ENCODE results near the gene KIRREL1. TPM values are rescaled to one million over a fixed set of nuclear protein-coding genes. Genes with fewer than 3 reads are reported as not detected.

KIRREL1 gene
- total RNA-seq, 1 donor from 2014 or later, result 195 TPM

DNA sequence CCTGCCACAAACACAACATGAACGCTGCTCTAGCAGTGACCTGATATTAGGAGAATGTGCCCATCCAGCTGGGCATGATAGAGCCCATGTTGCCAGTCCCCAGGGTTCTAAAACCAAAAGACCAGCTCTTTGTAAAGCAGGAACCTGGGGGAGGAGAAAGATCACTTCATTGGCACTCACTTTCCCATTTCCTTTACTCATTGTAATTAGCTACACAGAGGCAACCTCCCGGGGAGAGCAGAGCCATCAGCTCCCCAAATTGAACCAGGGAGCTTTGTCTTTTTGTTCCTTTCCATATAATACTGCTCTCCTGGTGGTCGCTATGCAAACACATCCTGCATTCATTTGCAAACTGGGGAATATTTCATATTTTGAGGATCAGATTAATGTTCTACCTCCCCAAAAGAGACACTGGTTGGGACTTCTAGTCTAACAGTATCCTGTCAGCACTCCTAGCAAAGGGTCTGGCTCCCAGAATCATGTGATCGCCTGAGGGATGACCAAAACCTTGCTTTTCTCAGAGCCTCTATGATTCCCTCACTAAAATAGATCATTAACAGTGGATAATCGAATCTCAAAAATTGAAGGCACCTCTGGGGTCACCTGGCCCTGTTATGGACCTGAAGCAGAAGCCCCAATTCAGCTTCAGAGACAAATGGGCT is 110.5 kb downstream of the KIRREL1 start:
- no peak overlapping the region for H3K27ac Mint-ChIP-seq (ENCODE audit: unreplicated experiment)
- H4K20me1 ChIP-seq (ENCODE audit: insufficient read depth, low read length), result peaks cover 6% of the 10 kb centered on the region
- H3K4me1 Mint-ChIP-seq (ENCODE audit: low read depth, unreplicated experiment), result peaks cover 30% of the 10 kb centered on the region
- no peak overlapping the region for H3K4me3 ChIP-seq (ENCODE audit: insufficient read depth, low read depth, low read length)
- H3K27ac ChIP-seq (ENCODE audit: low read depth, low read length), result no peak overlapping the region
- H3K27me3 Mint-ChIP-seq (ENCODE audit: low read depth, unreplicated experiment), result no peaks in the 10 kb centered on the region
- no peak overlapping the region for H3K4me2 ChIP-seq (ENCODE audit: low read length)
- H3K36me3 Mint-ChIP-seq (ENCODE audit: low read depth, unreplicated experiment), result peaks cover 3% of the 10 kb centered on the region
- peaks cover 10% of the 10 kb centered on the region for H3K4me1 ChIP-seq (ENCODE audit: insufficient read depth, low read length)
- H3K27me3 ChIP-seq (ENCODE audit: insufficient read depth, low read length), result peaks cover 13% of the 10 kb centered on the region
- no peaks in the 10 kb centered on the region for H3K36me3 ChIP-seq (ENCODE audit: insufficient read depth, low read length)
- DNase-seq (ENCODE audit: low read depth) (no peak), FAIRE-seq (no peak)
- H3K79me2 ChIP-seq (ENCODE audit: insufficient read depth, low read length), result no peaks in the 10 kb centered on the region
- no peak overlapping the region for H2AFZ ChIP-seq (ENCODE audit: low read depth, low read length)
- TF ChIP-seq EZH2 (IDR thresholded peaks at IDR 0.05; ENCODE audit: insufficient read depth, low read length), result no peak
- no peak overlapping the region for H3K4me3 Mint-ChIP-seq (ENCODE audit: unreplicated experiment)
- no peak overlapping the region for H3K9ac ChIP-seq (ENCODE audit: low read length)
- no peaks in the 10 kb centered on the region for H3K9me3 ChIP-seq (ENCODE audit: insufficient read depth, low read depth, low read length)
- H3K9me3 Mint-ChIP-seq (ENCODE audit: unreplicated experiment), result no peaks in the 10 kb centered on the region

GRCh38 chr1:158104891-158105290 is 111.4 kb downstream of the KIRREL1 start:
- no peaks in the 10 kb centered on the region for H3K36me3 ChIP-seq (ENCODE audit: insufficient read depth, low read length)
- no peak overlapping the region for H3K4me2 ChIP-seq (ENCODE audit: low read length)
- no peak overlapping the region for H3K4me3 ChIP-seq (ENCODE audit: insufficient read depth, low read depth, low read length)
- H3K9ac ChIP-seq (ENCODE audit: low read length), result no peak overlapping the region
- H3K27ac ChIP-seq (ENCODE audit: low read depth, low read length), result no peak overlapping the region
- Mint-ChIP-seq H3K4me3 (ENCODE audit: unreplicated experiment) (no peak overlapping the region), H3K9me3 (ENCODE audit: unreplicated experiment) (no peaks in the 10 kb centered on the region), H3K36me3 (ENCODE audit: low read depth, unreplicated experiment) (peaks cover 3% of the 10 kb centered on the region), H3K4me1 (ENCODE audit: low read depth, unreplicated experiment) (peaks cover 25% of the 10 kb centered on the region), H3K27me3 (ENCODE audit: low read depth, unreplicated experiment) (no peaks in the 10 kb centered on the region), H3K27ac (ENCODE audit: unreplicated experiment) (no peak overlapping the region)
- no peak overlapping the region for H2AFZ ChIP-seq (ENCODE audit: low read depth, low read length)
- FAIRE-seq (peak; percentile 13), DNase-seq (ENCODE audit: low read depth) (no peak)
- H4K20me1 ChIP-seq (ENCODE audit: insufficient read depth, low read length), result peaks cover 6% of the 10 kb centered on the region
- peaks cover 10% of the 10 kb centered on the region for H3K4me1 ChIP-seq (ENCODE audit: insufficient read depth, low read length)
- H3K79me2 ChIP-seq (ENCODE audit: insufficient read depth, low read length), result no peaks in the 10 kb centered on the region
- no peaks in the 10 kb centered on the region for H3K9me3 ChIP-seq (ENCODE audit: insufficient read depth, low read depth, low read length)
- TF ChIP-seq EZH2 (IDR thresholded peaks at IDR 0.05; ENCODE audit: insufficient read depth, low read length), result no peak
- TF ChIP-seq, protein P1, sequence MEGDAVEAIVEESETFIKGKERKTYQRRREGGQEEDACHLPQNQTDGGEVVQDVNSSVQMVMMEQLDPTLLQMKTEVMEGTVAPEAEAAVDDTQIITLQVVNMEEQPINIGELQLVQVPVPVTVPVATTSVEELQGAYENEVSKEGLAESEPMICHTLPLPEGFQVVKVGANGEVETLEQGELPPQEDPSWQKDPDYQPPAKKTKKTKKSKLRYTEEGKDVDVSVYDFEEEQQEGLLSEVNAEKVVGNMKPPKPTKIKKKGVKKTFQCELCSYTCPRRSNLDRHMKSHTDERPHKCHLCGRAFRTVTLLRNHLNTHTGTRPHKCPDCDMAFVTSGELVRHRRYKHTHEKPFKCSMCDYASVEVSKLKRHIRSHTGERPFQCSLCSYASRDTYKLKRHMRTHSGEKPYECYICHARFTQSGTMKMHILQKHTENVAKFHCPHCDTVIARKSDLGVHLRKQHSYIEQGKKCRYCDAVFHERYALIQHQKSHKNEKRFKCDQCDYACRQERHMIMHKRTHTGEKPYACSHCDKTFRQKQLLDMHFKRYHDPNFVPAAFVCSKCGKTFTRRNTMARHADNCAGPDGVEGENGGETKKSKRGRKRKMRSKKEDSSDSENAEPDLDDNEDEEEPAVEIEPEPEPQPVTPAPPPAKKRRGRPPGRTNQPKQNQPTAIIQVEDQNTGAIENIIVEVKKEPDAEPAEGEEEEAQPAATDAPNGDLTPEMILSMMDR (IDR thresholded peaks at IDR 0.05; ENCODE audit: insufficient read depth, low read depth, low read length), result no peak
- peaks cover 13% of the 10 kb centered on the region for H3K27me3 ChIP-seq (ENCODE audit: insufficient read depth, low read length)

DNA sequence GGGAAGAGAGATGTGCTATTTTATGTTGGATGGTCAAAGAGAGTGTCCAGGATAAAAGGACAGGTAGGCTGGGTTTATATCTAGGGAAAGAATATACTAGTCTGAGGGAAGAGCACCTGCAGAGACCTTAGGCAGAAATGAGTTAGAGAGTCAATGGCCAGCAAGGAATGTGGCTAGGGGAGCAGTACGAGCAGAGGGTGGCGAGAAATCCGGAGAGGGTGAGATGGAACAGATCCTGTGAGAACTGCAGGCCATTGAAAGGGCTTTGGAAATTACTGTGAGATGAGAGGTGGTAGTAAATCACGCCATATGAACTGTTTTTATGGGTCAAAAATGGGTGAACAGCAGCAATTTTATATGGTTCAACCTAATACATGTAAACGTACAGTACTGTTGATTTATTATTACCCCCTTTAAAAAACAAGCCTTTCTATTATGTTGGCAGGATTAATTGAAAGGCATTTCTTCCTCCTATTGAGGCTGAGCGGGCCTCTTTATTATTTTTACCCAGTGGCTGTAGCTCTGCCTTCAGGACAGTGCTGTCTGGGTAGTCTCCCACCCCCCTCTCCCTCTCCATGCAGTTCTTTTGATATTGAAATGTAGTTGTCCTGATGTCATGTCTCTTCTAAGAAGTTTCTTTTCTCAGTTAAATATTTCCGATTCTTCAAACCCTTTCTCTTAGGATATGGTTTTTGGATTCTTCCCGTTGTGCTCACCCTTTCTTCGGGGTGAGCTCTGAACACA is 112.1 kb downstream of the KIRREL1 start:
- peaks cover 3% of the 10 kb centered on the region for H3K36me3 Mint-ChIP-seq (ENCODE audit: low read depth, unreplicated experiment)

More for the DNA sequence above, 112.1 kb downstream of the KIRREL1 start:
- Histone ChIP-seq H3K4me1 (ENCODE audit: insufficient read depth, low read length) (peaks cover 10% of the 10 kb centered on the region), H3K9ac (ENCODE audit: low read length) (no peak overlapping the region), H3K9me3 (ENCODE audit: insufficient read depth, low read depth, low read length) (no peaks in the 10 kb centered on the region), H3K79me2 (ENCODE audit: insufficient read depth, low read length) (no peaks in the 10 kb centered on the region), H3K27ac (ENCODE audit: low read depth, low read length) (no peak overlapping the region), H3K27me3 (ENCODE audit: insufficient read depth, low read length) (peaks cover 13% of the 10 kb centered on the region), H3K36me3 (ENCODE audit: insufficient read depth, low read length) (no peaks in the 10 kb centered on the region), H2AFZ (ENCODE audit: low read depth, low read length) (no peak overlapping the region), H3K4me2 (ENCODE audit: low read length) (no peak overlapping the region), H3K4me3 (ENCODE audit: insufficient read depth, low read depth, low read length) (no peak overlapping the region), H4K20me1 (ENCODE audit: insufficient read depth, low read length) (peaks cover 3% of the 10 kb centered on the region)
- Mint-ChIP-seq H3K4me3 (ENCODE audit: unreplicated experiment) (no peak overlapping the region), H3K9me3 (ENCODE audit: unreplicated experiment) (no peaks in the 10 kb centered on the region), H3K4me1 (ENCODE audit: low read depth, unreplicated experiment) (peaks cover 21% of the 10 kb centered on the region), H3K27ac (ENCODE audit: unreplicated experiment) (no peak overlapping the region), H3K27me3 (ENCODE audit: low read depth, unreplicated experiment) (no peaks in the 10 kb centered on the region)
- DNase-seq (ENCODE audit: low read depth) (no peak), FAIRE-seq (no peak)
- TF ChIP-seq, protein P1 (IDR thresholded peaks at IDR 0.05; ENCODE audit: insufficient read depth, low read depth, low read length), result no peak
- TF ChIP-seq EZH2 (IDR thresholded peaks at IDR 0.05; ENCODE audit: insufficient read depth, low read length), result no peak
